Activated CD4-positive, alpha-beta T cell treated with anti-CD3 and anti-CD28 coated beads, Interleukin-2, amount 50 U/mL, for 1 hour (primary cell): ENCODE data around the gene EXOC4.

ENCODE experiments used
- DNase-seq: peaks from one replicate; pipeline ENCODE4 v3.0.0-alpha.2; 2020

EXOC4 gene

GRCh38 chr7:133724148-133724547 is 471.3 kb downstream of the EXOC4 start:
- DNase-seq: no peak

- no peak for DNase-seq
These were observed 471.8 kb downstream of the EXOC4 start for GRCh38 chr7:133724694-133725093.

GRCh38 chr7:133727476-133728214 is 474.8 kb downstream of the EXOC4 start:
- DNase-seq: no peak

- DNase-seq: no peak
These were observed 477.5 kb downstream of the EXOC4 start for GRCh38 chr7:133730360-133730759.

GRCh38 chr7:133733401-133733800 is 480.5 kb downstream of the EXOC4 start:
- no peak for DNase-seq

GRCh38 chr7:133735222-133735621 is 482.3 kb downstream of the EXOC4 start:
- no peak for DNase-seq

GRCh38 chr7:133739817-133740216 is 486.9 kb downstream of the EXOC4 start:
- DNase-seq: no peak

- DNase-seq: no peak
These were observed 488.2 kb downstream of the EXOC4 start for GRCh38 chr7:133741078-133741477.

- no peak for DNase-seq
These were observed 488.8 kb downstream of the EXOC4 start for GRCh38 chr7:133741703-133742102.

- DNase-seq: no peak
These were observed 490.0 kb downstream of the EXOC4 start for GRCh38 chr7:133742709-133743538.

- no peak for DNase-seq
These were observed 491.6 kb downstream of the EXOC4 start for GRCh38 chr7:133744451-133744850.

GRCh38 chr7:133746305-133746704 is 493.4 kb downstream of the EXOC4 start:
- no peak for DNase-seq

- no peak for DNase-seq
These were observed 494.0 kb downstream of the EXOC4 start for GRCh38 chr7:133746847-133747246.

GRCh38 chr7:133748443-133749407 is 495.8 kb downstream of the EXOC4 start:
- no peak for DNase-seq

GRCh38 chr7:133750287-133750686 is 497.4 kb downstream of the EXOC4 start:
- DNase-seq: no peak

- no peak for DNase-seq
These were observed 498.2 kb downstream of the EXOC4 start for GRCh38 chr7:133751079-133751478.

GRCh38 chr7:133753513-133753912 is 500.6 kb downstream of the EXOC4 start:
- DNase-seq: no peak

- DNase-seq: no peak
These were observed 501.8 kb downstream of the EXOC4 start for GRCh38 chr7:133754708-133755107.

GRCh38 chr7:133755901-133756300 is 503.0 kb downstream of the EXOC4 start:
- no peak for DNase-seq

GRCh38 chr7:133761443-133761842 is 508.6 kb downstream of the EXOC4 start:
- DNase-seq: no peak

GRCh38 chr7:133763076-133763640 is 510.3 kb downstream of the EXOC4 start:
- DNase-seq: no peak

GRCh38 chr7:133769668-133770067 is 516.8 kb downstream of the EXOC4 start:
- no peak for DNase-seq
